Esophagus muscularis mucosa (tissue), 4 donors: ENCODE measurements around the gene CTDSP1. TPM values are rescaled to one million over a fixed set of nuclear protein-coding genes. Genes with fewer than 3 reads are reported as not detected.

Experiments used
- DNase-seq: peaks from one replicate; pipeline ENCODE4 v3.0.0-alpha.2; 2017; ENCODE audit errors: extremely low spot score
- H3K27ac ChIP-seq, 4 donors: fragments of 200-600 bp; sonication (generic); replicated peaks in 1 of 4; 1 replicate in 3 of 4; 2 replicates in 1 of 4; pipeline ENCODE4 v1.5.1; 2016 to 2019; ENCODE audit warnings: mild to moderate bottlenecking in 1 of 4
- H3K27me3 ChIP-seq, 4 donors: fragments of 200-600 bp; sonication (generic); one replicate each; pipeline versions ENCODE4 v1.5.1 to v1.6.0; 2016 to 2019
- H3K36me3 ChIP-seq, 4 donors: fragments of 200-600 bp; sonication (generic); one replicate each; pipeline ENCODE4 v1.5.1; 2016 to 2019
- H3K4me1 ChIP-seq, 4 donors: fragments of 200-600 bp; sonication (generic); one replicate each; pipeline ENCODE4 v1.5.1; 2016 to 2019
- H3K4me3 ChIP-seq, 4 donors: fragments of 200-600 bp; sonication (generic); 1 replicate in 2 of 4; 2 replicates in 2 of 4; pipeline ENCODE4 v1.5.1; 2016 to 2019; ENCODE audit warnings: mild to moderate bottlenecking in 4 of 4, moderate library complexity in 1 of 4
- H3K9me3 ChIP-seq, 4 donors: fragments of 200-600 bp; sonication (generic); 1 replicate in 3 of 4; 2 replicates in 1 of 4; pipeline ENCODE4 v1.5.1; 2016 to 2019
- CTCF ChIP-seq, 3 experiments: fragments of 200-600 bp in 2 of 3; fragments of 450-650 bp in 1 of 3; sonication (generic) in 2 of 3; IDR thresholded peaks; one replicate each; pipeline ENCODE4 v1.5.1; 2017 to 2019; ENCODE audit warnings: antibody characterized with exemption in 3 of 3, mild to moderate bottlenecking in 2 of 3, moderate library complexity in 1 of 3
- EP300 ChIP-seq: sonication (generic); formaldehyde crosslinking; IDR thresholded peaks from one replicate; pipeline ENCODE4 v1.6.1; 2017; ENCODE audit warnings: antibody characterized with exemption
- POLR2A ChIP-seq: fragments of 450-650 bp; IDR thresholded peaks from one replicate; pipeline ENCODE4 v1.6.1; 2017; ENCODE audit warnings: antibody characterized with exemption, moderate library complexity, mild to moderate bottlenecking, low read depth
- POLR2AphosphoS5 ChIP-seq, 2 donors: sonication (generic); formaldehyde crosslinking; IDR thresholded peaks; one replicate each; pipeline ENCODE4 v1.6.1; 2017; ENCODE audit warnings: antibody characterized with exemption in 2 of 2
- WGBS: methylation state at CpG from one replicate; pipeline ENCODE4 v1.1.5; 2018; 5-methylcytosine and 5-hydroxymethylcytosine counted together
- intact Hi-C: fragments of 100-400 bp; cut with DNase I; formaldehyde crosslinking; loops from one replicate; pipeline ENCODE4 v1.15.1; 2023
- total RNA-seq, 4 donors: library from RNA; depleted of rRNA; stranded (reverse); fragments of >200 nt; gene quantifications; one replicate each; pipeline versions ENCODE4 v1.1.0 to v1.2.1, GENCODE V29; 2016

CTDSP1 gene
- total RNA-seq, 4 donors from 2014 or later, result 121 to 176 (median 137) TPM

- Histone ChIP-seq H3K4me3 (no peak overlapping the region), H3K4me1 (peaks cover 0 to 3% (median 0%) of the 10 kb centered on the region in 4 donors), H3K36me3 (peaks cover 4 to 47% (median 32%) of the 10 kb centered on the region in 4 donors), H3K9me3 (no peaks in the 10 kb centered on the region), H3K27me3 (no peaks in the 10 kb centered on the region), H3K27ac (no peak overlapping the region)
- intact Hi-C loops, result no loop called here
- DNase-seq, result no peak
- TF ChIP-seq POLR2A (no peak), EP300 (no peak), CTCF (IDR thresholded peaks at IDR 0.05) (no peak), POLR2AphosphoS5 (IDR thresholded peaks at IDR 0.05) (no peak)
Measured at GRCh38 chr2:218445602-218446001, 45.9 kb downstream of the CTDSP1 start.

GRCh38 chr2:218446547-218446946 is 46.9 kb downstream of the CTDSP1 start:
- intact Hi-C loops, result no loop called here
- Histone ChIP-seq H3K9me3 (no peaks in the 10 kb centered on the region), H3K4me3 (no peak overlapping the region), H3K27ac (no peak overlapping the region), H3K36me3 (peaks cover 4 to 52% (median 32%) of the 10 kb centered on the region in 4 donors), H3K4me1 (peaks cover 0 to 3% (median 0%) of the 10 kb centered on the region in 4 donors), H3K27me3 (no peaks in the 10 kb centered on the region)
- TF ChIP-seq EP300, result no peak
- no peak for TF ChIP-seq POLR2A
- TF ChIP-seq CTCF (IDR thresholded peaks at IDR 0.05), result no peak
- WGBS, result 98% methylated on average over 5 of the region's 6 CpGs
- no peak for DNase-seq

GRCh38 chr2:218447072-218447471 is 47.4 kb downstream of the CTDSP1 start:
- intact Hi-C loops, result no loop called here
- H3K4me3 ChIP-seq, result no peak overlapping the region
- peaks cover 0 to 3% (median 0%) of the 10 kb centered on the region in 4 donors for H3K4me1 ChIP-seq
- H3K27ac ChIP-seq, result no peak overlapping the region
- WGBS, result 100% methylated on average over 2 of the region's 2 CpGs
- DNase-seq, result no peak
- no peaks in the 10 kb centered on the region for H3K27me3 ChIP-seq
- TF ChIP-seq POLR2A (no peak), CTCF (IDR thresholded peaks at IDR 0.05) (no peak), POLR2AphosphoS5 (IDR thresholded peaks at IDR 0.05) (no peak), EP300 (no peak)
- peaks cover 4 to 52% (median 32%) of the 10 kb centered on the region in 4 donors for H3K36me3 ChIP-seq
- no peaks in the 10 kb centered on the region for H3K9me3 ChIP-seq

GRCh38 chr2:218448934-218449333 is 49.3 kb downstream of the CTDSP1 start:
- no peak for TF ChIP-seq CTCF (IDR thresholded peaks at IDR 0.05)
- TF ChIP-seq POLR2A, result no peak
- no peak for TF ChIP-seq POLR2AphosphoS5 (IDR thresholded peaks at IDR 0.05)
- TF ChIP-seq EP300, result no peak
- no peak for DNase-seq
- WGBS, result 57% methylated on average over 3 of the region's 3 CpGs
- intact Hi-C loops, result no loop called here
- Histone ChIP-seq H3K36me3 (peaks cover 6 to 63% (median 40%) of the 10 kb centered on the region in 4 donors), H3K4me3 (no peak overlapping the region), H3K9me3 (no peaks in the 10 kb centered on the region), H3K4me1 (peaks cover 0 to 3% (median 0%) of the 10 kb centered on the region in 4 donors), H3K27me3 (no peaks in the 10 kb centered on the region), H3K27ac (no peak overlapping the region)

GRCh38 chr2:218452079-218452478 is 52.4 kb downstream of the CTDSP1 start:
- TF ChIP-seq CTCF (IDR thresholded peaks at IDR 0.05) (no peak), POLR2A (no peak)
- Histone ChIP-seq H3K27me3 (no peaks in the 10 kb centered on the region), H3K4me1 (peaks cover 0 to 3% (median 0%) of the 10 kb centered on the region in 4 donors), H3K4me3 (no peak overlapping the region), H3K36me3 (peaks cover 25 to 77% (median 65%) of the 10 kb centered on the region in 4 donors), H3K27ac (no peak overlapping the region), H3K9me3 (no peaks in the 10 kb centered on the region)
- DNase-seq, result no peak
- intact Hi-C loops, result no loop called here
- WGBS, result 85% methylated on average over 1 of the region's 1 CpG
